GM12878 (cell line): Measurements from ENCODE around the gene INPP1. TPM values are rescaled to one million over a fixed set of nuclear protein-coding genes. Genes with fewer than 3 reads are reported as not detected.

Experiments
- ATAC-seq: fragments of 200-7000 bp; cut with Tn5 transposase; 3 replicates; pipeline ENCODE4 v1.9.1; 2020; ENCODE audit warnings: mild to moderate bottlenecking, moderate library complexity
- BruUV-seq: library from RNA; stranded (reverse); fragments of 400-500 nt; replicated peaks from 2 replicates; lab custom pipeline; 2021; lab: Mats Ljungman, UMichigan
- CTCF ChIA-PET: fragments of 300-600 bp; sonication (Branson Sonifier 250); formaldehyde crosslinking; extraction: SDS; loops from one replicate; lab custom pipeline; 2021; ENCODE audit warnings: inconsistent platforms; lab: Yijun Ruan, JAX
- POLR2A ChIA-PET: fragments of 350-600 bp; formaldehyde crosslinking; extraction: SDS; loops from one replicate; lab custom pipeline; 2021; ENCODE audit warnings: inconsistent platforms; lab: Charles Lee
- RAD21 ChIA-PET: fragments of 300-600 bp; sonication (Branson Sonifier 250); formaldehyde crosslinking; loops from one replicate; lab custom pipeline; 2023; ENCODE audit warnings: antibody characterized with exemption; ENCODE audit not compliant: unreplicated experiment; lab: Charles Lee
- SMC1A ChIA-PET: fragments of 300-600 bp; sonication (Branson Sonifier 250); formaldehyde crosslinking; loops from one replicate; lab custom pipeline; 2023; ENCODE audit not compliant: unreplicated experiment, uncharacterized antibody; lab: Charles Lee
- DNase-seq: peaks from one replicate; pipeline ENCODE4 v3.0.0-alpha.2; 2011; ENCODE audit warnings: low read depth, low spot score
- FAIRE-seq: peaks from 3 replicates; lab custom pipeline; 2011; peaks lifted over from hg19 to GRCh38; lab: Jason Lieb, UNC
- H2AFZ ChIP-seq: 2 replicates; pipeline ENCODE4 v1.6.0; 2011; ENCODE audit warnings: low read depth, low read length, control low read depth; ENCODE audit not compliant: control insufficient read depth
- H3K27ac ChIP-seq: 2 replicates; pipeline ENCODE4 v1.5.1; 2011; ENCODE audit warnings: control low read depth; ENCODE audit not compliant: control insufficient read depth, insufficient read depth
- H3K27me3 ChIP-seq, 2 experiments: replicated peaks in 1 of 2; 2 replicates each; pipeline versions ENCODE4 v1.6.0 to v1.6.1; 2011; ENCODE audit warnings: low read length in 1 of 2; ENCODE audit not compliant: control insufficient read depth in 2 of 2, insufficient read depth in 2 of 2
- H3K36me3 ChIP-seq, 2 experiments: 2 replicates each; pipeline ENCODE4 v1.5.1; 2011; ENCODE audit warnings: low read length in 1 of 2; ENCODE audit not compliant: control insufficient read depth in 2 of 2, insufficient read depth in 2 of 2
- H3K4me1 ChIP-seq: 2 replicates; pipeline ENCODE4 v1.6.1; 2011; ENCODE audit warnings: mild to moderate bottlenecking, low read length, moderate library complexity, mixed read lengths; ENCODE audit not compliant: control insufficient read depth, insufficient read depth
- H3K4me2 ChIP-seq: 2 replicates; pipeline ENCODE4 v1.6.0; 2011; ENCODE audit warnings: control low read depth; ENCODE audit not compliant: control insufficient read depth, insufficient read depth
- H3K4me3 ChIP-seq: fragments of 200-600 bp; sonication (generic); 2 replicates; pipeline ENCODE4 v1.5.1; 2016
- H3K79me2 ChIP-seq: 2 replicates; pipeline ENCODE4 v1.6.0; 2011; ENCODE audit warnings: low read length; ENCODE audit not compliant: control insufficient read depth, insufficient read depth
- H3K9ac ChIP-seq: 2 replicates; pipeline ENCODE4 v1.8.0; 2011; ENCODE audit warnings: low read length, control low read depth, mixed read lengths; ENCODE audit not compliant: control insufficient read depth, insufficient read depth
- H3K9me3 ChIP-seq: replicated peaks from 3 replicates; pipeline ENCODE4 v1.5.1; 2011; ENCODE audit warnings: mild to moderate bottlenecking, low read length; ENCODE audit not compliant: control insufficient read depth, insufficient read depth
- H4K20me1 ChIP-seq: 2 replicates; pipeline ENCODE4 v1.6.0; 2011; ENCODE audit not compliant: control insufficient read depth, insufficient read depth
- BACH1 ChIP-seq: fragments of 450-650 bp; IDR thresholded peaks from 2 replicates; pipeline ENCODE4 v1.6.1; 2017; ENCODE audit warnings: mild to moderate bottlenecking, borderline replicate concordance
- NFYB ChIP-seq: IDR thresholded peaks from 2 replicates; pipeline ENCODE4 v1.6.1; 2011; ENCODE audit warnings: low read depth, mild to moderate bottlenecking, low read length, improper control_type of control experiment, moderate library complexity; ENCODE audit not compliant: insufficient read depth
- NR2C2 ChIP-seq: IDR thresholded peaks from 2 replicates; pipeline ENCODE4 v1.6.1; 2011; ENCODE audit warnings: borderline replicate concordance, low read depth; ENCODE audit not compliant: control insufficient read depth, insufficient read length
- WGBS: methylation state at CpG from one replicate; pipeline ENCODE4 v1.1.6; 2016; ENCODE audit warnings: low lambda C conversion rate; ENCODE audit not compliant: insufficient replicate concordance, insufficient coverage; ENCODE audit errors: missing lambda C conversion rate; 5-methylcytosine and 5-hydroxymethylcytosine counted together
- in situ Hi-C: fragments of 300-500 bp; cut with MboI; formaldehyde crosslinking; loops from 9 replicates; pipeline ENCODE4 v1.14.3; 2018; ENCODE audit warnings: mixed read lengths
- intact Hi-C: fragments of 100-400 bp; cut with micrococcal nuclease; formaldehyde crosslinking; loops from one replicate; pipeline ENCODE4 v1.14.2; 2022; ENCODE audit not compliant: unreplicated experiment
- polyA plus RNA-seq, 11 experiments: library from polyadenylated mRNA; depleted of rRNA in 4 of 11; unstranded in 6 of 11; stranded (reverse) in 5 of 11; fragments of >200 nt; fragmentation: Nextera tagmentation in 4 of 11; fragmentation: Illumina TruSeq in 1 of 11; extraction: Ambion mirVana in 4 of 11; extraction: Trizol in 1 of 11; gene quantifications; 1 replicate in 1 of 11; 2 replicates in 10 of 11; pipeline versions ENCODE4 v1.2.1 to v1.2.3, GENCODE V29; 2011 to 2016; ENCODE audit warnings: inconsistent platforms in 2 of 11, missing spikeins in 2 of 11, low read depth in 1 of 11
- total RNA-seq, 4 experiments: library from RNA; depleted of rRNA in 3 of 4; stranded (reverse); fragments of >200 nt in 3 of 4; fragmentation: Illumina TruSeq in 1 of 4; extraction: Trizol in 1 of 4; gene quantifications; 2 replicates each; pipeline versions ENCODE4 v1.2.1 to v1.2.3, GENCODE V29; 2013 to 2021
- TF ChIP-seq, protein P1 (sequence below): fragments of 450-650 bp; IDR thresholded peaks from 2 replicates; pipeline ENCODE4 v1.6.1; 2017; ENCODE audit warnings: mild to moderate bottlenecking, low read depth, inconsistent platforms; ENCODE audit not compliant: poor library complexity, severe bottlenecking

The INPP1 gene
- total and polyA plus RNA-seq, 10 of the 15 experiments (the other 5 are each of a cell fraction or from before 2014, with no cell fraction given) = 3.3 to 17.9 (median 11.1) TPM

GRCh38 chr2:190339394-190339793, 4.0 kb upstream of the INPP1 start:
- no peaks in the 10 kb centered on the region for H4K20me1 ChIP-seq
- no peaks in the 10 kb centered on the region for H3K9me3 ChIP-seq
- ChIA-PET SMC1A (interaction anchor here (1.4 to 1.9 kb wide), 5 partner anchors 12 to 465 kb away, joined by 3 to 5 read pairs (median 4); no protein-coding TSS in a partner anchor), CTCF (interaction anchor here (0.8 to 1.5 kb wide), 4 partner anchors 19 to 470 kb away, joined by 3 to 7 read pairs (median 4); no protein-coding TSS in a partner anchor), RAD21 (interaction anchor here (1.4 kb wide), 1 partner anchor 20 kb away, joined by 3 read pairs; the partner anchor contains the start of gene HIBCH), POLR2A (no interaction called here)
- H3K9ac ChIP-seq = no peak overlapping the region
- intact Hi-C loops = no loop called here
- no peaks in the 10 kb centered on the region for H3K79me2 ChIP-seq
- H3K36me3 ChIP-seq = no peaks in the 10 kb centered on the region
- no TSS peak for BruUV-seq
- H3K27ac ChIP-seq = no peak overlapping the region
- no peak for ATAC-seq
- H2AFZ ChIP-seq = no peak overlapping the region
- H3K4me3 ChIP-seq = no peak overlapping the region
- in situ Hi-C loops = no loop called here
- TF ChIP-seq, protein P1, sequence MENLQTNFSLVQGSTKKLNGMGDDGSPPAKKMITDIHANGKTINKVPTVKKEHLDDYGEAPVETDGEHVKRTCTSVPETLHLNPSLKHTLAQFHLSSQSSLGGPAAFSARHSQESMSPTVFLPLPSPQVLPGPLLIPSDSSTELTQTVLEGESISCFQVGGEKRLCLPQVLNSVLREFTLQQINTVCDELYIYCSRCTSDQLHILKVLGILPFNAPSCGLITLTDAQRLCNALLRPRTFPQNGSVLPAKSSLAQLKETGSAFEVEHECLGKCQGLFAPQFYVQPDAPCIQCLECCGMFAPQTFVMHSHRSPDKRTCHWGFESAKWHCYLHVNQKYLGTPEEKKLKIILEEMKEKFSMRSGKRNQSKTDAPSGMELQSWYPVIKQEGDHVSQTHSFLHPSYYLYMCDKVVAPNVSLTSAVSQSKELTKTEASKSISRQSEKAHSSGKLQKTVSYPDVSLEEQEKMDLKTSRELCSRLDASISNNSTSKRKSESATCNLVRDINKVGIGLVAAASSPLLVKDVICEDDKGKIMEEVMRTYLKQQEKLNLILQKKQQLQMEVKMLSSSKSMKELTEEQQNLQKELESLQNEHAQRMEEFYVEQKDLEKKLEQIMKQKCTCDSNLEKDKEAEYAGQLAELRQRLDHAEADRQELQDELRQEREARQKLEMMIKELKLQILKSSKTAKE = no peak
- TF ChIP-seq NR2C2 = no peak
- TF ChIP-seq BACH1 = no peak
- no peak for TF ChIP-seq NFYB
- FAIRE-seq = no peak
- H3K4me2 ChIP-seq = no peak overlapping the region
- H3K27me3 ChIP-seq = no peaks in the 10 kb centered on the region
- DNase-seq = no peak
- WGBS = 86% methylated on average over 1 of the region's 1 CpG
- H3K4me1 ChIP-seq = peaks cover 3% of the 10 kb centered on the region; the same call in 1 of the 2 replicates
